HepG2 (cell line): Measurements from ENCODE around the gene ENG. TPM values are rescaled to one million over a fixed set of nuclear protein-coding genes. Genes with fewer than 3 reads are reported as not detected.

Experiments used
- AGO2 ChIP-seq: fragments of 200-400 bp; formaldehyde crosslinking; optimal IDR thresholded peaks from 2 replicates; pipeline ENCODE3; 2017; ENCODE audit warnings: mild to moderate bottlenecking, low read depth, low read length, moderate library complexity
- BHLHE40 ChIP-seq: IDR thresholded peaks from 2 replicates; pipeline ENCODE4 v1.6.1; 2011; ENCODE audit warnings: low read length, improper control_type of control experiment
- CBX1 ChIP-seq: IDR thresholded peaks from one replicate; pipeline ENCODE4 v1.6.1; 2016; ENCODE audit warnings: antibody characterized with exemption, low read depth
- ELF4 ChIP-seq: sonication (generic); formaldehyde crosslinking; IDR thresholded peaks from 2 replicates; pipeline ENCODE4 v1.5.0; 2020; ENCODE audit warnings: missing genetic modification reagents, mild to moderate bottlenecking, moderate library complexity, borderline replicate concordance
- ISX ChIP-seq: sonication (generic); formaldehyde crosslinking; conservative IDR thresholded peaks from 2 replicates; pipeline ENCODE4 v1.5.0; 2020; ENCODE audit warnings: missing genetic modification reagents
- NONO ChIP-seq, 2 experiments: fragments of 450-650 bp in 1 of 2; sonication (generic) in 1 of 2; formaldehyde crosslinking in 1 of 2; IDR thresholded peaks in 1 of 2; conservative IDR thresholded peaks in 1 of 2; 2 replicates each; pipeline versions ENCODE4 v1.6.1 to v1.8.0; 2017 to 2022; ENCODE audit warnings: mild to moderate bottlenecking in 1 of 2, missing genetic modification reagents in 1 of 2, moderate library complexity in 1 of 2
- PAWR ChIP-seq: sonication (generic); formaldehyde crosslinking; IDR thresholded peaks from 2 replicates; pipeline ENCODE4 v1.4.0; 2020; ENCODE audit warnings: missing genetic modification reagents, mild to moderate bottlenecking, borderline replicate concordance
- PBX2 ChIP-seq: IDR thresholded peaks from 2 replicates; pipeline ENCODE4 v1.6.1; 2016; ENCODE audit warnings: control low read depth
- THAP7 ChIP-seq: sonication (generic); formaldehyde crosslinking; IDR thresholded peaks from 2 replicates; pipeline ENCODE4 v1.8.1; 2023; ENCODE audit warnings: mild to moderate bottlenecking, missing genetic modification reagents
- ZBTB49 ChIP-seq: sonication (generic); formaldehyde crosslinking; IDR thresholded peaks from 2 replicates; pipeline ENCODE4 v1.4.0; 2020; ENCODE audit warnings: missing genetic modification reagents, borderline replicate concordance
- ZNF3 ChIP-seq: IDR thresholded peaks from 2 replicates; pipeline ENCODE4 v1.7.0; 2017; ENCODE audit warnings: inconsistent platforms
- ZNF720 ChIP-seq: sonication (generic); formaldehyde crosslinking; IDR thresholded peaks from 2 replicates; pipeline ENCODE4 v1.4.0; 2020; ENCODE audit warnings: missing genetic modification reagents
- polyA plus RNA-seq, 8 experiments: library from polyadenylated mRNA; depleted of rRNA in 3 of 8; stranded (reverse) in 7 of 8; unstranded in 1 of 8; fragments of >200 nt; fragmentation: Illumina TruSeq in 4 of 8; extraction: Trizol in 4 of 8; gene quantifications; 2 replicates each; pipeline versions ENCODE4 v1.2.1 to v1.2.3, GENCODE V29; 2011 to 2016; ENCODE audit warnings: low read depth in 4 of 8, missing spikeins in 1 of 8, mixed read lengths in 1 of 8; ENCODE audit not compliant: insufficient read depth in 1 of 8
- total RNA-seq, 5 experiments: library from RNA; depleted of rRNA; stranded (reverse); fragments of >200 nt; fragmentation: Illumina TruSeq; extraction: Trizol; gene quantifications; 2 replicates each; pipeline ENCODE4 v1.2.3, GENCODE V29; 2016; ENCODE audit warnings: low read depth in 1 of 5
- TF ChIP-seq, protein P1 (sequence below): sonication (generic); formaldehyde crosslinking; IDR thresholded peaks from 2 replicates; pipeline ENCODE4 v1.5.1; 2020; ENCODE audit warnings: missing genetic modification reagents, mild to moderate bottlenecking, borderline replicate concordance
- TF ChIP-seq, protein P2 (sequence below): sonication (generic); formaldehyde crosslinking; IDR thresholded peaks from 2 replicates; pipeline ENCODE4 v1.5.1; 2020; ENCODE audit warnings: mild to moderate bottlenecking, missing genetic modification reagents
- TF ChIP-seq, protein P3 (sequence below): fragments of 450-650 bp; IDR thresholded peaks from 2 replicates; pipeline ENCODE4 v1.6.1; 2017; ENCODE audit warnings: mild to moderate bottlenecking

Gene ENG
- total and polyA plus RNA-seq, 2 of the 13 experiments (the other 11 are each of a cell fraction or from before 2014, with no cell fraction given) = 0.02 to 1.1 TPM

GRCh38 chr9:127825319-127826051 is 29.0 kb downstream of the ENG start (continued):
- TF ChIP-seq THAP7 (CRISPR knock-in tag) = peak; percentile 54; the same call in 1 of the 2 replicates
- TF ChIP-seq, protein P1, sequence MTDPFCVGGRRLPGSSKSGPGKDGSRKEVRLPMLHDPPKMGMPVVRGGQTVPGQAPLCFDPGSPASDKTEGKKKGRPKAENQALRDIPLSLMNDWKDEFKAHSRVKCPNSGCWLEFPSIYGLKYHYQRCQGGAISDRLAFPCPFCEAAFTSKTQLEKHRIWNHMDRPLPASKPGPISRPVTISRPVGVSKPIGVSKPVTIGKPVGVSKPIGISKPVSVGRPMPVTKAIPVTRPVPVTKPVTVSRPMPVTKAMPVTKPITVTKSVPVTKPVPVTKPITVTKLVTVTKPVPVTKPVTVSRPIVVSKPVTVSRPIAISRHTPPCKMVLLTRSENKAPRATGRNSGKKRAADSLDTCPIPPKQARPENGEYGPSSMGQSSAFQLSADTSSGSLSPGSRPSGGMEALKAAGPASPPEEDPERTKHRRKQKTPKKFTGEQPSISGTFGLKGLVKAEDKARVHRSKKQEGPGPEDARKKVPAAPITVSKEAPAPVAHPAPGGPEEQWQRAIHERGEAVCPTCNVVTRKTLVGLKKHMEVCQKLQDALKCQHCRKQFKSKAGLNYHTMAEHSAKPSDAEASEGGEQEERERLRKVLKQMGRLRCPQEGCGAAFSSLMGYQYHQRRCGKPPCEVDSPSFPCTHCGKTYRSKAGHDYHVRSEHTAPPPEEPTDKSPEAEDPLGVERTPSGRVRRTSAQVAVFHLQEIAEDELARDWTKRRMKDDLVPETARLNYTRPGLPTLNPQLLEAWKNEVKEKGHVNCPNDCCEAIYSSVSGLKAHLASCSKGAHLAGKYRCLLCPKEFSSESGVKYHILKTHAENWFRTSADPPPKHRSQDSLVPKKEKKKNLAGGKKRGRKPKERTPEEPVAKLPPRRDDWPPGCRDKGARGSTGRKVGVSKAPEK (CRISPR knock-in tag) = no peak
- peak; percentile 51 for TF ChIP-seq CBX1
- TF ChIP-seq, protein P2, sequence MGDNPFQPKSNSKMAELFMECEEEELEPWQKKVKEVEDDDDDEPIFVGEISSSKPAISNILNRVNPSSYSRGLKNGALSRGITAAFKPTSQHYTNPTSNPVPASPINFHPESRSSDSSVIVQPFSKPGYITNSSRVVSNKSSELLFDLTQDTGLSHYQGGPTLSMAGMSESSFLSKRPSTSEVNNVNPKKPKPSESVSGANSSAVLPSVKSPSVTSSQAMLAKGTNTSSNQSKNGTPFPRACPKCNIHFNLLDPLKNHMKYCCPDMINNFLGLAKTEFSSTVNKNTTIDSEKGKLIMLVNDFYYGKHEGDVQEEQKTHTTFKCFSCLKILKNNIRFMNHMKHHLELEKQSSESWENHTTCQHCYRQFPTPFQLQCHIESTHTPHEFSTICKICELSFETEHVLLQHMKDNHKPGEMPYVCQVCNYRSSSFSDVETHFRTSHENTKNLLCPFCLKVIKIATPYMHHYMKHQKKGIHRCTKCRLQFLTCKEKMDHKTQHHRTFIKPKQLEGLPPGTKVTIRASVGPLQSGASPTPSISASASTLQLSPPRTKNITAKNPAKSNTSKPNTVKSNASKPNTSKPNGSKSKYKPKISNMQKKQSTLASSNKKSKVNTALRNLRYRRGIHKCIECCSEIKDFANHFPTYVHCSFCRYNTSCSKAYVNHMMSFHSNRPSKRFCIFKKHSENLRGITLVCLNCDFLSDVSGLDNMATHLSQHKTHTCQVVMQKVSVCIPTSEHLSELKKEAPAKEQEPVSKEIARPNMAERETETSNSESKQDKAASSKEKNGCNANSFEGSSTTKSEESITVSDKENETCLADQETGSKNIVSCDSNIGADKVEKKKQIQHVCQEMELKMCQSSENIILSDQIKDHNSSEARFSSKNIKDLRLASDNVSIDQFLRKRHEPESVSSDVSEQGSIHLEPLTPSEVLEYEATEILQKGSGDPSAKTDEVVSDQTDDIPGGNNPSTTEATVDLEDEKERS (CRISPR knock-in tag) = no peak
- no peak for TF ChIP-seq ZBTB49 (CRISPR knock-in tag)
- TF ChIP-seq ISX (CRISPR knock-in tag) = no peak
- peak; percentile 42; the same call in 1 of the 2 replicates for TF ChIP-seq BHLHE40
- TF ChIP-seq PBX2 (CRISPR knock-in tag) = no peak
- no peak for TF ChIP-seq PAWR (CRISPR knock-in tag)
- TF ChIP-seq AGO2 = no peak
- TF ChIP-seq ZNF3 (CRISPR knock-in tag) = no peak
- TF ChIP-seq ZNF720 (CRISPR knock-in tag) = no peak
- TF ChIP-seq NONO (IDR thresholded peaks at IDR 0.05) = no peak
- TF ChIP-seq NONO (CRISPR knock-in tag; conservative IDR thresholded peaks at IDR 0.05) = peak; percentile 72
- TF ChIP-seq, protein P3, sequence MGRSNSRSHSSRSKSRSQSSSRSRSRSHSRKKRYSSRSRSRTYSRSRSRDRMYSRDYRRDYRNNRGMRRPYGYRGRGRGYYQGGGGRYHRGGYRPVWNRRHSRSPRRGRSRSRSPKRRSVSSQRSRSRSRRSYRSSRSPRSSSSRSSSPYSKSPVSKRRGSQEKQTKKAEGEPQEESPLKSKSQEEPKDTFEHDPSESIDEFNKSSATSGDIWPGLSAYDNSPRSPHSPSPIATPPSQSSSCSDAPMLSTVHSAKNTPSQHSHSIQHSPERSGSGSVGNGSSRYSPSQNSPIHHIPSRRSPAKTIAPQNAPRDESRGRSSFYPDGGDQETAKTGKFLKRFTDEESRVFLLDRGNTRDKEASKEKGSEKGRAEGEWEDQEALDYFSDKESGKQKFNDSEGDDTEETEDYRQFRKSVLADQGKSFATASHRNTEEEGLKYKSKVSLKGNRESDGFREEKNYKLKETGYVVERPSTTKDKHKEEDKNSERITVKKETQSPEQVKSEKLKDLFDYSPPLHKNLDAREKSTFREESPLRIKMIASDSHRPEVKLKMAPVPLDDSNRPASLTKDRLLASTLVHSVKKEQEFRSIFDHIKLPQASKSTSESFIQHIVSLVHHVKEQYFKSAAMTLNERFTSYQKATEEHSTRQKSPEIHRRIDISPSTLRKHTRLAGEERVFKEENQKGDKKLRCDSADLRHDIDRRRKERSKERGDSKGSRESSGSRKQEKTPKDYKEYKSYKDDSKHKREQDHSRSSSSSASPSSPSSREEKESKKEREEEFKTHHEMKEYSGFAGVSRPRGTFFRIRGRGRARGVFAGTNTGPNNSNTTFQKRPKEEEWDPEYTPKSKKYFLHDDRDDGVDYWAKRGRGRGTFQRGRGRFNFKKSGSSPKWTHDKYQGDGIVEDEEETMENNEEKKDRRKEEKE = no peak
- TF ChIP-seq ELF4 (CRISPR knock-in tag) = no peak
